Heart left ventricle (tissue), 16 donors: Measurements from ENCODE around the gene NCKAP1. TPM values are rescaled to one million over a fixed set of nuclear protein-coding genes. Genes with fewer than 3 reads are reported as not detected.
A peak's percentile ranks its signal among the peaks of the same experiment; 100 is the strongest.
"Not testable (repeated sequence)": the region's sequence is repeated elsewhere in the genome, so short reads cannot be mapped to it uniquely, and the experiment has no call there.

Experiments
- ATAC-seq, 4 donors: fragments of 200-7000 bp; cut with Tn5 transposase; one replicate each; pipeline ENCODE4 v1.9.1; 2020 to 2022; ENCODE audit warnings: moderate library complexity in 4 of 4, mild to moderate bottlenecking in 3 of 4, moderate number of reproducible peaks in 1 of 4
- DNase-seq, 5 donors: peaks; one replicate each; pipeline ENCODE4 v3.0.0-alpha.2; 2020
- H3K27ac ChIP-seq, 12 donors: fragments of 200-600 bp; sonication (generic) in 4 of 12; one replicate each; pipeline versions ENCODE4 v1.5.0 to v1.8.0; 2016 to 2022; ENCODE audit warnings: mild to moderate bottlenecking in 2 of 12
- H3K27me3 ChIP-seq, 9 donors: fragments of 200-600 bp; sonication (generic) in 2 of 9; one replicate each; pipeline versions ENCODE4 v1.5.1 to v1.8.0; 2016 to 2022; ENCODE audit warnings: mild to moderate bottlenecking in 3 of 9
- H3K36me3 ChIP-seq, 9 donors: fragments of 200-600 bp; sonication (generic) in 2 of 9; one replicate each; pipeline versions ENCODE4 v1.5.0 to v1.8.0; 2018 to 2022; ENCODE audit warnings: mild to moderate bottlenecking in 2 of 9
- H3K4me1 ChIP-seq, 12 donors: fragments of 200-600 bp; sonication (generic) in 4 of 12; one replicate each; pipeline versions ENCODE4 v1.5.0 to v1.8.0; 2016 to 2022; ENCODE audit warnings: mild to moderate bottlenecking in 3 of 12
- H3K4me3 ChIP-seq, 12 donors: fragments of 200-600 bp; sonication (generic) in 4 of 12; one replicate each; pipeline versions ENCODE4 v1.5.0 to v1.8.0; 2017 to 2022; ENCODE audit warnings: mild to moderate bottlenecking in 9 of 12, moderate library complexity in 4 of 12
- H3K9me3 ChIP-seq, 12 donors: fragments of 200-600 bp; sonication (generic) in 4 of 12; one replicate each; pipeline versions ENCODE4 v1.5.0 to v1.8.0; 2016 to 2022; ENCODE audit warnings: mild to moderate bottlenecking in 1 of 12
- POLR2A ChIP-seq, 2 donors: fragments of 450-650 bp; IDR thresholded peaks; one replicate each; pipeline ENCODE4 v1.6.1; 2017; ENCODE audit warnings: antibody characterized with exemption in 2 of 2, mild to moderate bottlenecking in 2 of 2, moderate library complexity in 2 of 2
- WGBS, 4 donors: extraction: QIAGEN DNeasy Blood & Tissue Kit in 2 of 4; methylation state at CpG; one replicate each; pipeline versions ENCODE4 v1.1.5 to v1.1.7; 2013 to 2018; 5-methylcytosine and 5-hydroxymethylcytosine counted together
- intact Hi-C, 10 donors: fragments of 100-400 bp; cut with DNase I; formaldehyde crosslinking; loops; one replicate each; pipeline versions ENCODE4 v1.11.1 to v1.14.2; 2022
- polyA plus RNA-seq, 2 donors: library from polyadenylated mRNA; stranded (reverse); fragments of 200-250 nt; gene quantifications; one replicate each; pipeline ENCODE4 v1.2.3, GENCODE V29; 2013
- total RNA-seq, 9 donors: library from RNA; depleted of rRNA in 2 of 9; stranded (reverse); fragments of >200 nt in 2 of 9; fragmentation: NEBNext Ultra II Directional in 3 of 9; extraction: Animal tissue kit (Norgen Biotek cat#: 25700) in 3 of 9; gene quantifications; one replicate each; pipeline versions ENCODE4 v1.1.0 to v1.2.4, GENCODE V29; 2016 to 2023
- TF ChIP-seq, protein P1 (sequence below), 12 donors: fragments of 200-600 bp; sonication (generic) in 4 of 12; IDR thresholded peaks; one replicate each; pipeline versions ENCODE4 v1.5.0 to v1.8.0; 2018 to 2022; ENCODE audit warnings: antibody characterized with exemption in 12 of 12, mild to moderate bottlenecking in 5 of 12
- donor health status: ischemic (EF 13 %, LVEDD 7.1; RV severe dilation, severe dysfunction).
- donor health status: healthy with polysubstance abuse.
- donor health status: DM: no; HTN: yes; CAD: no.
- donor health status: DM: no; HTN: no; CAD: no.
- donor health status: ischemic (EF 25% LVEDD 6.9; RV normal size, moderate dysfunction).
- donor health status: ischemic (EF 25% LVEDD 5.7; RV mildly dilated, moderate dysfunction).
- donor health status: healthy.
- donor health status: DM: yes; HTN: yes; CAD: no.
- donor health status: ischemic (EF 35%, LVEDD 5.7; RV mildly dilated, moderate dysfunction).
- donor health status: nonischemic (EF 11% LVEDD 7.7; RV severe dilation, severe dysfunction).
- donor health status: DM: yes; HTN: yes; CAD: no.
- donor health status: PGD.
- donor health status: ischemic (EF 29% LVEDD 5.4; RV normal size, mild dysfunction).
- donor health status: nonischemic (EF 23%, LVEDD 6.1; RV moderate dilation, normal function).

The NCKAP1 gene
- total and polyA plus RNA-seq, 11 donors, result 33.5 to 168 (median 138) TPM

DNA sequence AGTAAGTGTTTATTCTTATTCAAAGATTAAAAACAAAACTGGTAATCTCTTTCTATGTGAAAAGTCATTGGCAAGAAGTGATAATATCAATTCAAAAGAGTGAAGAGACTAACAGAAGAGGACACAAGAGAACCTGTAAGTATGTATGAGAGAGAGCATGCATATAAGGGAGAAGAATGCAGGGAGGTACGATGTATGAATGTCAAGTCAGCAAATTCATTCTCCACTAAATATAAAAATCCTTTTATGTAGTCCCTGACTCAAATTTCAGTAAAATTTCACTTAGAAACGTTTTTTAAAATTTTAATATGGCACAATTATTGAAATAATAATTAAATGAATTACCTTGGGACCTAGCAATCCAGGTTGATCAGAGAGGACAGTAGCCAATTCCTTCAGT is 55.3 kb downstream of the NCKAP1 start:
- 33 to 46% (median 41%) methylated on average over 2 of the region's 2 CpGs for WGBS, 4 donors
- TF ChIP-seq POLR2A (IDR thresholded peaks at IDR 0.05), result no peak
- TF ChIP-seq, protein P1, sequence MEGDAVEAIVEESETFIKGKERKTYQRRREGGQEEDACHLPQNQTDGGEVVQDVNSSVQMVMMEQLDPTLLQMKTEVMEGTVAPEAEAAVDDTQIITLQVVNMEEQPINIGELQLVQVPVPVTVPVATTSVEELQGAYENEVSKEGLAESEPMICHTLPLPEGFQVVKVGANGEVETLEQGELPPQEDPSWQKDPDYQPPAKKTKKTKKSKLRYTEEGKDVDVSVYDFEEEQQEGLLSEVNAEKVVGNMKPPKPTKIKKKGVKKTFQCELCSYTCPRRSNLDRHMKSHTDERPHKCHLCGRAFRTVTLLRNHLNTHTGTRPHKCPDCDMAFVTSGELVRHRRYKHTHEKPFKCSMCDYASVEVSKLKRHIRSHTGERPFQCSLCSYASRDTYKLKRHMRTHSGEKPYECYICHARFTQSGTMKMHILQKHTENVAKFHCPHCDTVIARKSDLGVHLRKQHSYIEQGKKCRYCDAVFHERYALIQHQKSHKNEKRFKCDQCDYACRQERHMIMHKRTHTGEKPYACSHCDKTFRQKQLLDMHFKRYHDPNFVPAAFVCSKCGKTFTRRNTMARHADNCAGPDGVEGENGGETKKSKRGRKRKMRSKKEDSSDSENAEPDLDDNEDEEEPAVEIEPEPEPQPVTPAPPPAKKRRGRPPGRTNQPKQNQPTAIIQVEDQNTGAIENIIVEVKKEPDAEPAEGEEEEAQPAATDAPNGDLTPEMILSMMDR (IDR thresholded peaks at IDR 0.05), result no peak
- DNase-seq, result no peak
- H3K36me3 ChIP-seq, result peaks cover 0 to 97% (median 33%) of the 10 kb centered on the region in 9 donors
- intact Hi-C loops, result loop anchor here in 7 of 10 donors (5.0 to 10.0 kb wide), 5 partner anchors 52 to 221 kb away; partner anchors contain the start of gene NCKAP1 (in 1 of the 7)
- no peaks in the 10 kb centered on the region for H3K27me3 ChIP-seq
- no peak overlapping the region for H3K27ac ChIP-seq
- no peaks in the 10 kb centered on the region for H3K9me3 ChIP-seq
- no peak overlapping the region for H3K4me3 ChIP-seq
- ATAC-seq, result no peak
- no peaks in the 10 kb centered on the region for H3K4me1 ChIP-seq

DNA sequence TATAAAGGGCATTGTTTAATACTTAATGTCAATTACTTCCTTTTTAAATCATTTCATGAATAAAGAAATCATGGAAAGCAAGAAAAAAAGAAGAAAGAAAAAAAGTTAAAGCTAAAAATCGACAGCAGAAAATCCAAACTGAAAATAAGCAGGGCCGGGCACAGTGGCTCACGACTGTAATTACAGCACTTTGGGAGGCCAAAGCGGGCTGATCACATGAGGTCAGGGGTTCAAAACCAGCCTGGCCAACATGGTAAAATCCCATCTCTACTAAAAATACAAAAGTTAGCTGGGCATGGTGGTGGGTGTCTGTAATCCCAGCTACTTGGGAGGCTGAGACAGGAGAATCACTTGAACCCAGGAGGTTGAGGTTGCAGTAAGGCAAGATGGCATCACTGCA is 56.8 kb downstream of the NCKAP1 start:
- ATAC-seq, H3K27ac ChIP-seq, H3K27me3 ChIP-seq, H3K4me1 ChIP-seq, H3K4me3 ChIP-seq, DNase-seq, H3K9me3 ChIP-seq: not testable (repeated sequence)
- intact Hi-C loops, result loop anchor here in 7 of 10 donors (5.0 to 10.0 kb wide), 5 partner anchors 53 to 219 kb away; partner anchors contain the start of gene NCKAP1 (in 1 of the 7)
- peaks cover 0 to 97% (median 32%) of the 10 kb centered on the region in 9 donors for H3K36me3 ChIP-seq
- WGBS, 4 donors, result 74 to 80% (median 75%) methylated on average over 4 of the region's 4 CpGs

DNA sequence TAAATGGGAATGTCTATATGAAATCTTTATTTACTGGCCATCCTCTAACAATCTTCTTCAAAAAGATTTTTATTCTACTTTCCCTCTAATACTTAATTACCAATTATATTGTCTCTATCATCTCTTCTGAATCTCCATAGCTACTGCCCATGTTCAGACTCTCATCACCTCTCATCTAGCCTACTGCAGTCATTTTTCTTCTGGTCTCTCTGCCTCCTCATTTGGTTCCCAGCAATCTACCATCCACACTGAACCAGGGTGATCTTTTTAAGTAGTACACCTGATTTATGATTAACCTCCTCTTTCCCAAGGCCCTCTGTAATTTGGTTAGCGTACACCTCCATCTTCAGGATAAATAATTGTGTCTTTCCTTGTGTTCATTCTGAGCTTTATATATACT is 57.6 kb downstream of the NCKAP1 start:
- Histone ChIP-seq H3K9me3 (no peaks in the 10 kb centered on the region), H3K4me3 (no peak overlapping the region), H3K36me3 (peaks cover 0 to 99% (median 30%) of the 10 kb centered on the region in 9 donors), H3K4me1 (no peaks in the 10 kb centered on the region), H3K27me3 (no peaks in the 10 kb centered on the region), H3K27ac (no peak overlapping the region)
- no peak for DNase-seq
- no peak for ATAC-seq
- no peak for TF ChIP-seq POLR2A (IDR thresholded peaks at IDR 0.05)
- TF ChIP-seq, protein P1 (IDR thresholded peaks at IDR 0.05), result no peak
- intact Hi-C loops, result loop anchor here in 7 of 10 donors (5.0 to 10.0 kb wide), 5 partner anchors 54 to 218 kb away; partner anchors contain the start of gene NCKAP1 (in 1 of the 7)
- WGBS, 4 donors, result 96 to 100% (median 97%) methylated on average over 1 of the region's 1 CpG

DNA sequence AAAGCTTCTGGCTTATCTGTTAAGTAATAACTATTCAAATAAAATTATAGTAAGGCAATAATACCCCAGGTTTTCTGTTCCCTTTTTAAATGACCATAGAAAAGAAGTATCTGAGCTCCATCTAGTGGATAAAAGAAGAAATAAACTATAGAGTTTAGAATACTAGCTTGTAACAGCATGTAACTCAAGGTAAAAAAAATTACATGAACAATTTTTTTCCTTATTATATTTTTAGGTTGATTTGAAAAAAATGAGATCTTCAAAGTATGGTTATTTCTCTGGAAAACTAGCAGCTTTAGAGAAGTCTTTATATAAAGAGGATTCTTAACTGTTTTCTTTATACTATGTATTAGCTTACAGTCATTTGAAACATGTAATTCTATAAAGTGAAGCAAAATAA is 58.1 kb downstream of the NCKAP1 start:
- Histone ChIP-seq H3K27me3 (no peaks in the 10 kb centered on the region), H3K9me3 (no peaks in the 10 kb centered on the region), H3K27ac (no peak overlapping the region), H3K36me3 (peaks cover 0 to 99% (median 30%) of the 10 kb centered on the region in 9 donors), H3K4me3 (no peak overlapping the region), H3K4me1 (peaks cover 0 to 3% (median 0%) of the 10 kb centered on the region in 12 donors)
- peak in 2 of 4 donors; percentile 42 to 51 for ATAC-seq
- intact Hi-C loops, result loop anchor here in 7 of 10 donors (5.0 to 10.0 kb wide), 5 partner anchors 55 to 218 kb away; partner anchors contain the start of gene NCKAP1 (in 1 of the 7)
- no peak for DNase-seq
- no peak for TF ChIP-seq POLR2A (IDR thresholded peaks at IDR 0.05)
- TF ChIP-seq, protein P1 (IDR thresholded peaks at IDR 0.05), result peak; percentile 33 to 78 (median 64)
